T-helper 2 cell treated with Interferon-gamma antibody and Interleukin-4, amounts not matched to agents 100 ng/mL and 5 ng/mL, for 36 hours (primary cell): Measurements from ENCODE around the gene CNNM3. TPM values are rescaled to one million over a fixed set of nuclear protein-coding genes. Genes with fewer than 3 reads are reported as not detected.
"Not testable (repeated sequence)": the region's sequence is repeated elsewhere in the genome, so short reads cannot be mapped to it uniquely, and the experiment has no call there.

Source experiments
- intact Hi-C: fragments of 100-400 bp; cut with micrococcal nuclease; formaldehyde crosslinking; loops from one replicate; pipeline ENCODE4 v1.15.1; 2023
- total RNA-seq: library from RNA; stranded (reverse); gene quantifications from 2 replicates; pipeline ENCODE4 v1.2.3, GENCODE V29; 2022

The CNNM3 gene
- total RNA-seq, 1 donor from 2014 or later, result 31.1 TPM

- intact Hi-C loops, result no loop called here
Observed at GRCh38 chr2:96860065-96861029, 44.3 kb downstream of the CNNM3 start.

- intact Hi-C loops, result no loop called here
Observed at GRCh38 chr2:96861074-96861473, 45.0 kb downstream of the CNNM3 start.

GRCh38 chr2:96863056-96863455, 47.0 kb downstream of the CNNM3 start:
- intact Hi-C loops, result not testable (repeated sequence)

- intact Hi-C loops, result no loop called here
Observed at GRCh38 chr2:96863575-96864342, 47.7 kb downstream of the CNNM3 start.

GRCh38 chr2:96864343-96865091, 48.4 kb downstream of the CNNM3 start:
- intact Hi-C loops, result no loop called here

GRCh38 chr2:96865654-96866053, 49.6 kb downstream of the CNNM3 start:
- intact Hi-C loops, result no loop called here

- intact Hi-C loops, result no loop called here
Observed at GRCh38 chr2:96866149-96866548, 50.1 kb downstream of the CNNM3 start.

GRCh38 chr2:96866586-96866985, 50.5 kb downstream of the CNNM3 start:
- intact Hi-C loops, result no loop called here

- intact Hi-C loops, result no loop called here
Observed at GRCh38 chr2:96866986-96867755, 51.1 kb downstream of the CNNM3 start.

GRCh38 chr2:96867756-96868554, 51.9 kb downstream of the CNNM3 start:
- intact Hi-C loops, result loop anchor here (1.0 to 2.0 kb wide), 2 partner anchors 10 to 127 kb away; partner anchors contain the start of genes ANKRD39 and LMAN2L

GRCh38 chr2:96868555-96869280, 52.6 kb downstream of the CNNM3 start:
- intact Hi-C loops, result loop anchor here (1.0 to 2.0 kb wide), 2 partner anchors 10 to 128 kb away; partner anchors contain the start of genes ANKRD39 and LMAN2L

GRCh38 chr2:96869281-96869821, 53.3 kb downstream of the CNNM3 start:
- intact Hi-C loops, result loop anchor here (2.0 kb wide), 1 partner anchor 129 kb away; the partner anchor contains the start of gene LMAN2L

GRCh38 chr2:96869822-96870625, 54.0 kb downstream of the CNNM3 start, which contains the start of gene SEMA4C:
Gene SEMA4C, minus strand, starts transcription at chr2:96870080. Its CDS starts 2,194 bp downstream, at chr2:96867886.
- intact Hi-C loops, result loop anchor here (2.0 to 5.0 kb wide), 2 partner anchors 42 to 129 kb away; partner anchors contain the start of gene LMAN2L

GRCh38 chr2:96870626-96871255, 54.7 kb downstream of the CNNM3 start:
- intact Hi-C loops, result loop anchor here (5.0 kb wide), 1 partner anchor 42 kb away; no protein-coding TSS in a partner anchor

- intact Hi-C loops, result loop anchor here (5.0 kb wide), 1 partner anchor 40 kb away; no protein-coding TSS in a partner anchor
Observed at GRCh38 chr2:96872591-96873349, 56.7 kb downstream of the CNNM3 start.

GRCh38 chr2:96873651-96874096, 57.6 kb downstream of the CNNM3 start:
- intact Hi-C loops, result loop anchor here (5.0 kb wide), 1 partner anchor 39 kb away; no protein-coding TSS in a partner anchor
